Mammary epithelial cell (primary cell): ENCODE measurements around the gene TM4SF1.
"Not testable (repeated sequence)": the region's sequence is repeated elsewhere in the genome, so short reads cannot be mapped to it uniquely, and the experiment has no call there.

Experiments used
- EZH2 ChIP-seq: IDR thresholded peaks from 2 replicates; pipeline ENCODE4 v1.6.1; 2012; ENCODE audit warnings: low read length, inconsistent platforms, borderline replicate concordance
- TF ChIP-seq, protein P1 (sequence below), 2 donors: IDR thresholded peaks in 1 of 2; conservative IDR thresholded peaks in 1 of 2; 2 replicates each; pipeline ENCODE4 v1.5.1; 2011 to 2012; ENCODE audit warnings: inconsistent platforms in 2 of 2, low read length in 2 of 2, mild to moderate bottlenecking in 2 of 2, control low read depth in 1 of 2, low read depth in 1 of 2; ENCODE audit not compliant: insufficient read depth in 1 of 2; ENCODE audit errors: extremely low read depth in 1 of 2

DNA sequence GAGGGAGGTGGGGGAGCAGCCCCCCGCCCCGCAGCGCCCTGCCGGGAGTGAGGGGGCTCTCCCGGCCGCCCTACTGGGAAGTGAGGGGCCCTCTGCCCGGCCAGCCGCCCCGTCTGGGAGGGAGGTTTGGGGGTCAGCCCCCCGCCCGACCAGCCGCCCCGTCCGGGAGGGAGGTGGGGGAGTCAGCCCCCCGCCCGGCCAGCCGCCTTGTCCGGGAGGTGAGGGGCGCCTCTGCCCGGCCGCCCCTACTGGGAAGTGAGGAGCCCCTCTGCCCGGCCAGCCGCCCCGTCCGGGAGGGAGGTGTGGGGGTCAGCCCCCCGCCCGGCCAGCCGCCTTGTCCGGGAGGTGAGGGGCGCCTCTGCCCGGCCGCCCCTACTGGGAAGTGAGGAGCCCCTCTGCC lies 2.8 kb upstream of the TM4SF1 start:
- TF ChIP-seq, protein P1, sequence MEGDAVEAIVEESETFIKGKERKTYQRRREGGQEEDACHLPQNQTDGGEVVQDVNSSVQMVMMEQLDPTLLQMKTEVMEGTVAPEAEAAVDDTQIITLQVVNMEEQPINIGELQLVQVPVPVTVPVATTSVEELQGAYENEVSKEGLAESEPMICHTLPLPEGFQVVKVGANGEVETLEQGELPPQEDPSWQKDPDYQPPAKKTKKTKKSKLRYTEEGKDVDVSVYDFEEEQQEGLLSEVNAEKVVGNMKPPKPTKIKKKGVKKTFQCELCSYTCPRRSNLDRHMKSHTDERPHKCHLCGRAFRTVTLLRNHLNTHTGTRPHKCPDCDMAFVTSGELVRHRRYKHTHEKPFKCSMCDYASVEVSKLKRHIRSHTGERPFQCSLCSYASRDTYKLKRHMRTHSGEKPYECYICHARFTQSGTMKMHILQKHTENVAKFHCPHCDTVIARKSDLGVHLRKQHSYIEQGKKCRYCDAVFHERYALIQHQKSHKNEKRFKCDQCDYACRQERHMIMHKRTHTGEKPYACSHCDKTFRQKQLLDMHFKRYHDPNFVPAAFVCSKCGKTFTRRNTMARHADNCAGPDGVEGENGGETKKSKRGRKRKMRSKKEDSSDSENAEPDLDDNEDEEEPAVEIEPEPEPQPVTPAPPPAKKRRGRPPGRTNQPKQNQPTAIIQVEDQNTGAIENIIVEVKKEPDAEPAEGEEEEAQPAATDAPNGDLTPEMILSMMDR (conservative IDR thresholded peaks at IDR 0.05 in 1 of 2, IDR thresholded peaks at IDR 0.05 in 1 of 2; ENCODE audit: extremely low read depth in 1 of 2, insufficient read depth in 1 of 2, low read depth in 1 of 2, low read length in 2 of 2) = not testable (repeated sequence)
- TF ChIP-seq EZH2 = not testable (repeated sequence)
